Measurements from ENCODE around the gene NTM.
"Not testable (repeated sequence)": the region's sequence is repeated elsewhere in the genome, so short reads cannot be mapped to it uniquely, and the experiment has no call there.

NTM gene

GRCh38 chr11:132347156-132348090 is 977.0 kb downstream of the NTM start:
- no peak for DNase-seq (ENCODE audit: low read depth, low spot score)

- DNase-seq (ENCODE audit: low read depth, low spot score): no peak
Measured at GRCh38 chr11:132349811-132350733, 979.7 kb downstream of the NTM start.

GRCh38 chr11:132351050-132351449 is 980.6 kb downstream of the NTM start:
- no peak for DNase-seq (ENCODE audit: low read depth, low spot score)

GRCh38 chr11:132352497-132352896 is 982.1 kb downstream of the NTM start:
- no peak for DNase-seq (ENCODE audit: low read depth, low spot score)

GRCh38 chr11:132353255-132353654 is 982.8 kb downstream of the NTM start:
- no peak for DNase-seq (ENCODE audit: low read depth, low spot score)

- no peak for DNase-seq (ENCODE audit: low read depth, low spot score)
Measured at GRCh38 chr11:132357811-132358572, 987.6 kb downstream of the NTM start.

GRCh38 chr11:132358573-132358953 is 988.1 kb downstream of the NTM start:
- no peak for DNase-seq (ENCODE audit: low read depth, low spot score)

- DNase-seq (ENCODE audit: low read depth, low spot score): no peak
Measured at GRCh38 chr11:132361011-132361550, 990.7 kb downstream of the NTM start.

GRCh38 chr11:132365650-132366049 is 995.2 kb downstream of the NTM start:
- no peak for DNase-seq (ENCODE audit: low read depth, low spot score)

- DNase-seq (ENCODE audit: low read depth, low spot score): no peak
Measured at GRCh38 chr11:132367293-132367692, 996.9 kb downstream of the NTM start.

GRCh38 chr11:132370114-132370513 is 999.7 kb downstream of the NTM start:
- not testable (repeated sequence) for DNase-seq (ENCODE audit: low read depth, low spot score)

- no peak for DNase-seq (ENCODE audit: low read depth, low spot score)
Measured at GRCh38 chr11:132373405-132374143, 1003.2 kb downstream of the NTM start.

GRCh38 chr11:132379540-132379939 is 1009.1 kb downstream of the NTM start:
- no peak for DNase-seq (ENCODE audit: low read depth, low spot score)

Measured in iPS DF 19.7 (cell line).